Neural cell (in vitro differentiated cells): ENCODE results near the gene ERMN. TPM values are rescaled to one million over a fixed set of nuclear protein-coding genes. Genes with fewer than 3 reads are reported as not detected.
A peak's percentile ranks its signal among the peaks of the same experiment; 100 is the strongest.

Experiments
- H2AFZ ChIP-seq: fragments of 200-600, 300-800 bp; sonication (generic), shearing (Covaris generic); 2 replicates; pipeline ENCODE4 v1.6.0; 2014; ENCODE audit warnings: low read depth, mild to moderate bottlenecking, antibody characterized with exemption, low read length, moderate library complexity
- H3F3A ChIP-seq: fragments of 200-600 bp; shearing (Covaris generic); 2 replicates; pipeline ENCODE4 v1.6.1; 2016; ENCODE audit warnings: mild to moderate bottlenecking, moderate library complexity, mixed read lengths, antibody characterized with exemption, low read length; ENCODE audit not compliant: insufficient read depth, poor library complexity, severe bottlenecking
- H3K27ac ChIP-seq: fragments of 200-600, 300-800 bp; sonication (generic), shearing (Covaris generic); 2 replicates; pipeline ENCODE4 v1.5.1; 2014; ENCODE audit warnings: mild to moderate bottlenecking, low read length, moderate library complexity
- H3K27me3 ChIP-seq: fragments of 300-800, 200-600 bp; sonication (generic), shearing (Covaris generic); 2 replicates; pipeline ENCODE4 v1.6.0; 2014; ENCODE audit warnings: mild to moderate bottlenecking, low read depth, low read length, moderate library complexity; ENCODE audit not compliant: insufficient read depth
- H3K36me3 ChIP-seq: fragments of 300-800, 200-600 bp; sonication (generic), shearing (Covaris generic); 2 replicates; pipeline ENCODE4 v1.5.1; 2014; ENCODE audit warnings: mild to moderate bottlenecking, antibody characterized with exemption, low read length, moderate library complexity; ENCODE audit not compliant: insufficient read depth
- H3K4me2 ChIP-seq: fragments of 300-800, 200-600 bp; sonication (generic), shearing (Covaris generic); 2 replicates; pipeline ENCODE4 v1.6.0; 2014; ENCODE audit warnings: mild to moderate bottlenecking, low read length
- H3K4me3 ChIP-seq: fragments of 300-800, 200-600 bp; sonication (generic), shearing (Covaris generic); 2 replicates; pipeline ENCODE4 v1.5.1; 2014; ENCODE audit warnings: mild to moderate bottlenecking, low read length, moderate library complexity
- H3K79me2 ChIP-seq: fragments of 200-600 bp; shearing (Covaris generic); replicated peaks from 2 replicates; pipeline ENCODE4 v1.6.0; 2014; ENCODE audit warnings: mild to moderate bottlenecking, low read length, moderate library complexity; ENCODE audit not compliant: insufficient read depth
- H3K9ac ChIP-seq: fragments of 300-800, 200-600 bp; sonication (generic), shearing (Covaris generic); 2 replicates; pipeline ENCODE4 v1.6.1; 2016; ENCODE audit warnings: mild to moderate bottlenecking, low read length, mixed read lengths
- H3K9me2 ChIP-seq: fragments of 200-600 bp; shearing (Covaris generic); 2 replicates; pipeline ENCODE4 v1.6.1; 2016; ENCODE audit warnings: mild to moderate bottlenecking, low read length, mixed read lengths; ENCODE audit not compliant: insufficient read depth
- H3K9me3 ChIP-seq: fragments of 200-600, 300-800 bp; sonication (generic), shearing (Covaris generic); 2 replicates; pipeline ENCODE4 v1.6.1; 2016; ENCODE audit warnings: mild to moderate bottlenecking, mixed run types, low read length, moderate library complexity, mixed read lengths
- H4K20me1 ChIP-seq: fragments of 200-600 bp; shearing (Covaris generic); 2 replicates; pipeline ENCODE4 v1.6.1; 2016; ENCODE audit warnings: mild to moderate bottlenecking, mixed run types; ENCODE audit not compliant: insufficient read depth
- EP300 ChIP-seq: fragments of 450-650 bp; conservative IDR thresholded peaks from 2 replicates; pipeline ENCODE4 v1.6.1; 2014; ENCODE audit warnings: antibody characterized with exemption, mild to moderate bottlenecking, moderate library complexity; ENCODE audit not compliant: poor library complexity, severe bottlenecking
- EZH2 ChIP-seq: fragments of 200-600, 300-800 bp; shearing (Covaris generic), sonication (generic); IDR thresholded peaks from 2 replicates; pipeline ENCODE4 v1.6.1; 2014; ENCODE audit warnings: antibody characterized with exemption, low read length, borderline replicate concordance, mild to moderate bottlenecking; ENCODE audit not compliant: insufficient read depth, poor library complexity, severe bottlenecking
- MXI1 ChIP-seq: fragments of 450-650 bp; conservative IDR thresholded peaks from 2 replicates; pipeline ENCODE4 v1.6.1; 2014; ENCODE audit warnings: antibody characterized with exemption, mild to moderate bottlenecking; ENCODE audit not compliant: poor library complexity, severe bottlenecking
- POLR2AphosphoS5 ChIP-seq: IDR thresholded peaks from 2 replicates; pipeline ENCODE4 v1.6.1; 2012
- RAD21 ChIP-seq: fragments of 450-650 bp; conservative IDR thresholded peaks from 2 replicates; pipeline ENCODE4 v1.6.1; 2014; ENCODE audit warnings: antibody characterized with exemption, mild to moderate bottlenecking, moderate library complexity
- SMC3 ChIP-seq: fragments of 450-650 bp; conservative IDR thresholded peaks from 2 replicates; pipeline ENCODE4 v1.6.1; 2014; ENCODE audit warnings: antibody characterized with exemption, mild to moderate bottlenecking, moderate library complexity; ENCODE audit not compliant: poor library complexity
- TAF1 ChIP-seq: IDR thresholded peaks from 2 replicates; pipeline ENCODE4 v1.6.1; 2012; ENCODE audit warnings: low read depth
- polyA plus RNA-seq: library from polyadenylated mRNA; depleted of rRNA; stranded (reverse); fragments of >200 nt; gene quantifications from 2 replicates; pipeline ENCODE4 v1.2.3, GENCODE V29; 2014
- TF ChIP-seq, protein P1 (sequence below): fragments of 450-650 bp; IDR thresholded peaks from 2 replicates; pipeline ENCODE4 v1.5.1; 2014; ENCODE audit warnings: antibody characterized with exemption, mild to moderate bottlenecking, moderate library complexity; ENCODE audit not compliant: poor library complexity, severe bottlenecking
- TF ChIP-seq, protein P2 (sequence below): IDR thresholded peaks from 2 replicates; pipeline ENCODE4 v1.6.1; 2012; ENCODE audit warnings: borderline replicate concordance

Gene ERMN
- polyA plus RNA-seq, 1 donor from 2014 or later: not detected

DNA sequence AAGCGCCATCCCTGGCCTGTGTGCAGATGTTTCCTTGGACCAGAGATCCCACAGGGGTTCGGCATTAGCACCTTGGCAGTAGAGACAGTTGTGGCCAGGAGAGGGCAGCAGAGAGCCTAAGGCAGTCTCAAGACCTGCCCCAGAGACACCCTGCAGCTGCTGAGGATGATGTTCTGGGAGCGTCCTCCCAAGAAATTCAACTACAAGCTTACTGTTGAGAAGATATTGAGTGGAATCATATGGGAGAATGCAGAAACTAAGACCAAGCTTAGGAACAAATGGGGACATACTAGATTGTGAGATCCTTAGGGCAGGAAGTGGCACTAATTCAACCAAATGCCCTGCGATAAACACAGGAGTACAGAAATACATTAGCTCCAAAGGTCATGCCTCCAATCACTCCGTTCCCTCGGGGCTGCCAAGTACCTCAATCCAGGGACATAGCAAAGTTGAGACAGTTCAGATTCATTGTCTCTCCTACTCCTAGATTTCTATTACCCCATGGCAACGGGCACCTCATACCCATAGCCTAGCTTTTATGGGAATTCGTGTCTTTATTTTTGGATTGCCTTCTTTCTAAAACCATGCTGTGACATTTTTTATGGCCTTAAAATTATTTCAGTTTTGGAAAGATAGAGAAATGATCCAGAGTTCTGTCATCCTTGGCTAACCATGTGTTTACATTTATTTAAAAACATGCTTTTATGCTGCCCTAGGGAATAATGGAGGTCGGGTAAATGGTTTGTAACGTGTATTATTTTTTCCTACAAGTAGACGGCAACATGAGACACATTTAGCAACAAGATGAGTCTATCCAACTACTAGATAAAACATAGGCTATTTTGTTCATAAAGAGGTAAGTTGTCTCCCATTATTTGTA lies 2.2 kb upstream of the ERMN start:
- Histone ChIP-seq H3K4me3 (no peak overlapping the region), H3K27ac (no peak overlapping the region), H4K20me1 (no peaks in the 10 kb centered on the region), H3K4me2 (no peak overlapping the region), H3K9me2 (no peaks in the 10 kb centered on the region), H3F3A (no peaks in the 10 kb centered on the region), H3K79me2 (no peaks in the 10 kb centered on the region), H3K27me3 (no peaks in the 10 kb centered on the region), H3K36me3 (no peaks in the 10 kb centered on the region), H3K9me3 (no peaks in the 10 kb centered on the region), H2AFZ (no peak overlapping the region), H3K9ac (no peak overlapping the region)
- TF ChIP-seq, protein P1, sequence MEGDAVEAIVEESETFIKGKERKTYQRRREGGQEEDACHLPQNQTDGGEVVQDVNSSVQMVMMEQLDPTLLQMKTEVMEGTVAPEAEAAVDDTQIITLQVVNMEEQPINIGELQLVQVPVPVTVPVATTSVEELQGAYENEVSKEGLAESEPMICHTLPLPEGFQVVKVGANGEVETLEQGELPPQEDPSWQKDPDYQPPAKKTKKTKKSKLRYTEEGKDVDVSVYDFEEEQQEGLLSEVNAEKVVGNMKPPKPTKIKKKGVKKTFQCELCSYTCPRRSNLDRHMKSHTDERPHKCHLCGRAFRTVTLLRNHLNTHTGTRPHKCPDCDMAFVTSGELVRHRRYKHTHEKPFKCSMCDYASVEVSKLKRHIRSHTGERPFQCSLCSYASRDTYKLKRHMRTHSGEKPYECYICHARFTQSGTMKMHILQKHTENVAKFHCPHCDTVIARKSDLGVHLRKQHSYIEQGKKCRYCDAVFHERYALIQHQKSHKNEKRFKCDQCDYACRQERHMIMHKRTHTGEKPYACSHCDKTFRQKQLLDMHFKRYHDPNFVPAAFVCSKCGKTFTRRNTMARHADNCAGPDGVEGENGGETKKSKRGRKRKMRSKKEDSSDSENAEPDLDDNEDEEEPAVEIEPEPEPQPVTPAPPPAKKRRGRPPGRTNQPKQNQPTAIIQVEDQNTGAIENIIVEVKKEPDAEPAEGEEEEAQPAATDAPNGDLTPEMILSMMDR: peak; percentile 38
- TF ChIP-seq, protein P2, sequence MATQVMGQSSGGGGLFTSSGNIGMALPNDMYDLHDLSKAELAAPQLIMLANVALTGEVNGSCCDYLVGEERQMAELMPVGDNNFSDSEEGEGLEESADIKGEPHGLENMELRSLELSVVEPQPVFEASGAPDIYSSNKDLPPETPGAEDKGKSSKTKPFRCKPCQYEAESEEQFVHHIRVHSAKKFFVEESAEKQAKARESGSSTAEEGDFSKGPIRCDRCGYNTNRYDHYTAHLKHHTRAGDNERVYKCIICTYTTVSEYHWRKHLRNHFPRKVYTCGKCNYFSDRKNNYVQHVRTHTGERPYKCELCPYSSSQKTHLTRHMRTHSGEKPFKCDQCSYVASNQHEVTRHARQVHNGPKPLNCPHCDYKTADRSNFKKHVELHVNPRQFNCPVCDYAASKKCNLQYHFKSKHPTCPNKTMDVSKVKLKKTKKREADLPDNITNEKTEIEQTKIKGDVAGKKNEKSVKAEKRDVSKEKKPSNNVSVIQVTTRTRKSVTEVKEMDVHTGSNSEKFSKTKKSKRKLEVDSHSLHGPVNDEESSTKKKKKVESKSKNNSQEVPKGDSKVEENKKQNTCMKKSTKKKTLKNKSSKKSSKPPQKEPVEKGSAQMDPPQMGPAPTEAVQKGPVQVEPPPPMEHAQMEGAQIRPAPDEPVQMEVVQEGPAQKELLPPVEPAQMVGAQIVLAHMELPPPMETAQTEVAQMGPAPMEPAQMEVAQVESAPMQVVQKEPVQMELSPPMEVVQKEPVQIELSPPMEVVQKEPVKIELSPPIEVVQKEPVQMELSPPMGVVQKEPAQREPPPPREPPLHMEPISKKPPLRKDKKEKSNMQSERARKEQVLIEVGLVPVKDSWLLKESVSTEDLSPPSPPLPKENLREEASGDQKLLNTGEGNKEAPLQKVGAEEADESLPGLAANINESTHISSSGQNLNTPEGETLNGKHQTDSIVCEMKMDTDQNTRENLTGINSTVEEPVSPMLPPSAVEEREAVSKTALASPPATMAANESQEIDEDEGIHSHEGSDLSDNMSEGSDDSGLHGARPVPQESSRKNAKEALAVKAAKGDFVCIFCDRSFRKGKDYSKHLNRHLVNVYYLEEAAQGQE: no peak
- TF ChIP-seq EZH2 (no peak), POLR2AphosphoS5 (no peak), EP300 (no peak), MXI1 (no peak), SMC3 (no peak)

GRCh38 chr2:157327200-157327599 lies 1.6 kb upstream of the ERMN start:
- Histone ChIP-seq H2AFZ (no peak overlapping the region), H3K27me3 (no peaks in the 10 kb centered on the region), H3F3A (no peaks in the 10 kb centered on the region), H3K9me2 (no peaks in the 10 kb centered on the region), H3K9ac (no peak overlapping the region), H4K20me1 (no peaks in the 10 kb centered on the region), H3K4me3 (no peak overlapping the region), H3K4me2 (no peak overlapping the region), H3K79me2 (no peaks in the 10 kb centered on the region), H3K9me3 (no peaks in the 10 kb centered on the region), H3K27ac (no peak overlapping the region), H3K36me3 (no peaks in the 10 kb centered on the region)
- TF ChIP-seq, protein P2: no peak
- TF ChIP-seq, protein P1: no peak
- TF ChIP-seq SMC3 (no peak), MXI1 (no peak), RAD21 (no peak), TAF1 (no peak), POLR2AphosphoS5 (no peak), EZH2 (no peak), EP300 (no peak)
